ENCODE results near the gene XKR7.

Gene XKR7

DNA sequence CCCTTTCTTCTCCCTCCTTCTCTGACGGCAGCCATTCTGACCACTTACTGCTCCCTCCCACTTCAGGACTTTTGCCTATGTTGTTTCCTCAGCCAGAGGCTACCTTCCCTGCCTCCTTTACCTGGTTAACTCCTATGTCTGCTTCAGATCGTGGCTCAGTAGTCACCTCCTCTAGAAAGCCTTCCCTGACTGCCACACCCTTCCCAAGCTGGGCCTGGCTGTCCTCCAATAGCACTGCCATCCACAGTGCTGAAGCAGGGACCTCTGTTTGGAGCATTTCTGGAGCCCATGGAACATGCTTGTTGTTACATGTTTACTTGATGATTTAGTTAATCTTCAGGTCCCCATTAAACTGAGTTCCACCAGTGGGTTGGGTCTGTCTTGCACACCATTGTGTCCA, 13.8 kb downstream of the XKR7 start:
- DNase-seq = no peak

DNA sequence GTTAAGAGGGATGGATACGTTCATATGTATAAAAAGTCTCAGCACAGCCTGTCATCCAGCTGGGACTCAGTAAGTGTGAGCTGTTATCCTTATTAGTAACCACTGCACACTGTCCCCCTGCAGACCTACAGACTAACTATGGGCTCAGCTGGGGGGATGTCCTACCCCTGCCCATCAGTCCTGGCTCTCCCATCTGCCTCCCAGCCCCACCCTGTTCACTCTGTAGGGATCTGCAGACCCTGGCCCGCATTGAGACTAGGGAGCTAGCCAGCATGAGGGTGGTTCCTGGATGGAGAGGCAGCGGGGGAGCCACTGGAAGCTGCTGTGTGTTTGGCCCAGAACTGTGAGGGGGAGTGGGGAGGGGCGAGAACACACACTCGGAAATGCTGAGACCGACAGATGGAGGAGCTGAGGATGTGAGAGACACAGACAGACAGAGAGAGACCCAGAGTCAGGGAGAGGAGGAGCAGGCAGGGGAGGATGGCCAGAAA, 17.1 kb downstream of the XKR7 start:
- peak; percentile 93 to 94 for DNase-seq

DNA sequence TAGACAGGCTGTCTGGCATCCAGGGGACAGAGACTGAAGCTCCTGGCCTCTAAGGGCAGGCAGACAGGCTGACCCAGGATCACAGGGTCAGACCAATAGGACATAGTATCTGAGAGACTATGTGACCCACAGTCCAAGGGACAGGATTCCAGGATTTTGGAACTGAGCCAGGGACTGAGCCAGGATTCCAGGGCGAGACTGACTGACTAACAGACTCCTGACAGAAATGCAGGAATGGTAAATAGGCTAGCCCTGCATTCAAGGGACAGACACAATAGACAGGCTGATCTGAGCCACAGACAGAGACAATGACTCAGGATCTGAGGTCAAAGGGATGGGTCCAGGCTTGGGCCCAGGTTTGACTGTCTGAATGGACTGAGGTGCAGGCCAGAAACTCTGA, 19.8 kb downstream of the XKR7 start:
- no peak for DNase-seq

DNA sequence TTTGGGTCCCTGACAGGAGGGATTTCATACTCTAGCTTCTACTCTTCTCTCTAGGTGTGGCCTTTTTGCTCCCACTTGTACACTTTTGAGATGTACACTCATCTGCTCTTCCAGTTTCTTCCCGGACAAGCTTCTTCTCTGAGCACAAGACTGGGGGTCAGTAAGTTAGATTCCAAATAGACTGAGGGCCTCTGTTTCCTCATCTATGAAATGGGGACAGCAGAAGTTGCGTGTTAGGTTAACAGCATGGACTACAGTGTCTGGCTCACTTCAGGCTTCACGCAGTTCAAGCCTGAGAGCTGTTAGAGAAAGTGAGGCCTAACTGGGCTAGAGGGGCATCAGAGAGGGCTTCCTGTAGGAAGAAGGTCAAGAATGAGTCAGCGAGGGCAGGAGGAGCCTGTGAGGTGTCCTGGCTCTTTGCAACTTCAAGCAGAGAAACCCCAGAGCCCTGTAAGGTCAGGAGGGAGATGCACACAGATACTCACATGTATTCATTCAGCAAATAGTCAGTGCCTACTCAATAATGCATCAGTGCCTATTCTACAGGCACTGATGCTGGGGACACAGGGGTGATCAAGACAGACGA, 20.6 kb downstream of the XKR7 start:
- no peak for DNase-seq

DNA sequence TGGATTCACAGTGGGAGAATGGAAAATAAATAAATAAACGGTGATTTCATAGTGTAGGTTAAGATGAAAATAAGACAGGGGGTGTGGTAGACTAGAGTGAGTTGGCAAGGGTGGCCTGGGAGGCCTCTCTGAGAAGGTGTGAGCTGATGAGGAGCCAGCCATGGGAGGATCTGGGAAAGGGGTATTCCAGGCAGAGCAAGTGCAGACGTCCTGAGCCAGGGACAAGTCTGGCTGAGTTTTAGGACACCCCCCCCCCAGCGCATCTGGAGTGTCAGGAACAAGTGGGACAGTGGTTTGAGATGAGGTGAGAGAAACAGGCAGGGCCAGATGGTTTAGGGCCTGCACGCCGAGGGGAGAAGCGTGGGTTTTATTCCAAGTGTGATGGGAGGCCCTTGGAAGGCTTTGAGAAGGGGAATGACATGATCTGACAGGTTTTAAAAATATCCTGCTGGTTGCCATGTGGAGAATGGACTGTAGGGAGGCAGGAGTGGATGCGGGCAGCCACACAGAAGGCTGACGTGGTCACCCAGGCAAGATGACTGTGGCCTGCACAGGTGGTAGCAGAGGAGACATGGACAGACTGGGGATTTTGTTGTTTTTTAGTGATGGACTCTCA, 21.2 kb downstream of the XKR7 start:
- peak; percentile 86 to 95 for DNase-seq

DNA sequence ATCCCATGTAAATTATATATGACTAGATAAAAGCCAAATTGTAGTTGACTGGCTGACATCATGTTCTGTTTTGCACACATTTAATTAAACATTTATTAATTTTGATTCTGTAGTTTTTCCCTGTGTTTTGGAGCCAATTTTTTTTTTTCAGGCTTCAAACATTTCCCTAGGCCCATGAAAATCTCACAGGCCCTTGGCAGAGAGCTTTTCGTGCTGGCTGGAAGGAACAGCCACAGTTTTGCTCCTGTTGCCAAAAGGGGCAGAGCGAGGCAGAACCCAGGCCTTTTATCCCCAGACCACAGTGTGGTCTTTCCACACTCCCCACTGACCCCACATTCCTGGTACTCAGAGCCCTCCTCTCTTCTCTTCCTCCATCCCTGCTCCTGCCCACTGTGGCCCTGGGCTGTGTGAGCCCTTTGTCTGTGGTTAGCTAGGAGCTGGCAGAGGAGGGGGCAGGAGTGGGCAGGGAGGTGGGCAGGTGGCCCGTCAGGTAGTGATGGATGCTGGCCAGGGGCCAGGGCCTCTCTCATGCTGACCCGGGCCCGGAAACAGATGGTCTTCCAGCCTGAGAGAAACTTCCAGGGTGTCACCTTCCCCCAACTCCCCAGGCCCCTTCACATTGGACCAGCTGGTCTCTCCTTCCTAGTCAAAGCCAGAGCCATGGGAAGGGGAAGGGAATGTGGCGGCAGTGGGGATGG, 22.8 kb downstream of the XKR7 start:
- peak; percentile 99 for DNase-seq

DNA sequence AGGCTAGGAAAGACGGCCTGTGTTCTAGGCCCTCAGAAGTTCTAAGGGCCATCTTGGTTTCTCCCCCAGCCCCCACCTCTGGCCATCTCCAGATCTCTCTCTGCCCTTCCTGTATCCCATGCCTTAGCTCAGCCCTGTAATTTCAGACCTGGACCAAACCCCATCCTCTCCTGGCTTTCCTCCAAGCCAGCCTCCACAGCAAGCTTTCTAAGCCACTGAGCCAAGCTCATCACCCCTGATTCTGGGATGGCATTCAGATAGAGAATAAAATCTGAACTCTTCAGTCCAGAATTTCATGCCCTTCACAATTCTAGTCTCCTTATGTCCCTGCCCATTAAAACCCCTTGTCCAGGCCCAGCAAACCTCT, 23.4 kb downstream of the XKR7 start:
- DNase-seq = no peak

DNA sequence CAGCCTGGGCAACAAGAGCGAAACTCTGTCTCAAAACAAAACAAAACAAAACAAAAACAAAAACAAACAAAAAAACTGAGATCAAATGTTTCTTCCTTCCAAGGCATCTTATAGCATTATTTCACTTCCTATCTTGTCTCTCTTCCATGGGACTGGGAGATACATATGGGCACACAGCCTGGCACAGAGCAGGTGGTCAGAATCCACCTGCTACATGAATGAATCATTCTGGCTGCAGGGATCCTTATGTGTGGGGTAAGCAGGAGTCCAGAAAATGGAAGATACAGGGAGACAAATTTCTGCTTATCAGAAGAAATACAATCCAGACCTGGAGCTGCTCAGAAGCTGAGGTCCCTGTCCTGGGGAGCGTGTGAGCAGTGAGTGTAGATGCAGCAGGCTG, 24.1 kb downstream of the XKR7 start:
- DNase-seq = no peak

DNA sequence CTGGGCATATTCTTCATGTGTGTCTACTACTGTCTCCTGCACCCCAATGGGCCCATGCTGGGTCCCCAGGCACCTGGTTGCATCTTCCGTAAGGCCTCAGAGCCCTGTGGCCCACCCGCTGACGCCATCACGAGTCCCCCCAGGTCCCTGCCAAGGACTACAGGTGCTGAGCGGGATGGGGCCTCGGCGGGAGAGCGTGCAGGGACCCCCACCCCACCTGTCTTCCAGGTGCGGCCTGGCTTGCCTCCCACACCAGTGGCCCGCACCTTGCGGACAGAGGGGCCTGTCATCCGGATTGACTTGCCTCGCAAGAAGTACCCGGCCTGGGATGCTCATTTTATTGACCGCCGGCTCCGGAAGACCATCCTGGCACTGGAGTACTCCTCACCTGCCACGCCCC, 29.0 kb downstream of the XKR7 start:
- no peak for DNase-seq

DNA sequence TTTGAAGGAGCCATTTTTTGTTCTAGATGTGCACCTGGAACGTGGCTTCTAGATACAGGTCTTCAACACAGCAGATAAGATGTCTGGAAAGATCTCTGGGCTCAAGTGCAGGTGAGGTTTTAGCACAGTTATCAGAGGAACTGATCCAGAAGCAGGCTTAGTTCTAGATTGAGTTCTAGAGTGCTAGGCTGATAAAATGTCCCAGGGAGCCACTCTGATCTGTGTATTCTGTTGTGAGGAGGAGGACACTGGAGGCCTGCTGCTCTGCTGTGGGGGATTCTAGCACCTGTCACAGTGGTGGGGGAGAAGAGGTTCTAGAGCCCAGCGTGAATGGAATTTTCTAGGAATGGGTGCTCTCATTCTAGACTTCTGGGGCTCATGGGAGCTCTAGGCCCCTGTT, 30.3 kb downstream of the XKR7 start:
- DNase-seq = no peak

DNA sequence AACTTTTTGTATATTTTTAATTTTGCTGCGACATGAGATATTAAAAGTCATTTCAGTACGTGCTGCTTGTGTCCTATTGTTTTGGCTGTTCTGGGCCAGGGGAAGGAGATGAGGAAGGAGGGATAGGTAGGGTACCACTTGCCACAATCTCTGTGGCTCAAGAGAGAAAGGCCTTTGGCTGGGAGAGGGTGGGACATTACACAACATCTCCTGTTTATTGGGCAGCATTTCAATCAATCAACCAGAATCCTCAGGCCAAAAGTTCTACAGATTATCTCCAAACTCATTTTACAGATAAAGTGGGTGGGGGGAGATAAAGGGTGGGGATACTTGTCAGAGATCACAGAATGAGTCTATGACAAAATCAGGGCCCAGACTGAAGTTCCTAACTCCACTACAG, 35.4 kb downstream of the XKR7 start:
- no peak for DNase-seq

DNA sequence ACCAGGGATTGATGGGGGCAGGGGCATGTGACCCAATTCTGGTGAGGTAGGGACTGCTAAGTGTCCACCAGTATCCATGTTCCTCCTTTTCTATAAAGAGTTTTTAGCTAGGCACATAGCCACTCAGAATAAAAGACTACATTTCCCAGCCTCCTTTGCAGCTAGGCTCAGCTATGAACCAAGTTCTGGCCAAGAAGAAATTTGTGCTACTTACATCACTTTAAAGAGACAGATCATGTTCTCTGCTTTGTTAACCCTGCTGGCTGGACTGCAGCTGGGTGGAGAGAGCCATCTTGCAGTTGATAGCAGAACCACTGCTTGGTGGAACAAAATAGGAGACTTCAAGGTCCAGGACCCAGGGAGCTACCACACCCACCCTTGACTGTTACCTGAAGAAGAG, 37.0 kb downstream of the XKR7 start:
- peak in 1 of 2 experiments; percentile 29 for DNase-seq

DNA sequence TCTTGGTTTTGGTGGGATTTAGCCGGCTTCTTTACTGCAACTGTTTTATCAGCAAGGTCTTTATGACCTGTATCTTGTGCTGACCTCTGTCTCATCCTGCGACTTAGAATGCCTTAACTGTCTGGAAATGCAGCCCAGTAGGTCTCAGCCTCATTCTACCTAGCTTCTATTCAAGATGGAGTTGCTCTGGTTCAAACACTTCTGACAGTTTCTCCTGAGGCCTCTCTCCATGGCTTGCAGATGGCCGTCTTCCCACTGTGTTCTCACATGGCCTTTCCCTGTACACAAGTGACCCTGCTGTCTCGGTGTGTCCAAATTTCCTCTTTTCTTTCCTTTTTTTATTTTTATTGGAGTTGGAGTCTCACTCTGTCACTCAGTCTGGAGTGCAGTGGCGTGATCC, 38.1 kb downstream of the XKR7 start:
- no peak for DNase-seq

DNA sequence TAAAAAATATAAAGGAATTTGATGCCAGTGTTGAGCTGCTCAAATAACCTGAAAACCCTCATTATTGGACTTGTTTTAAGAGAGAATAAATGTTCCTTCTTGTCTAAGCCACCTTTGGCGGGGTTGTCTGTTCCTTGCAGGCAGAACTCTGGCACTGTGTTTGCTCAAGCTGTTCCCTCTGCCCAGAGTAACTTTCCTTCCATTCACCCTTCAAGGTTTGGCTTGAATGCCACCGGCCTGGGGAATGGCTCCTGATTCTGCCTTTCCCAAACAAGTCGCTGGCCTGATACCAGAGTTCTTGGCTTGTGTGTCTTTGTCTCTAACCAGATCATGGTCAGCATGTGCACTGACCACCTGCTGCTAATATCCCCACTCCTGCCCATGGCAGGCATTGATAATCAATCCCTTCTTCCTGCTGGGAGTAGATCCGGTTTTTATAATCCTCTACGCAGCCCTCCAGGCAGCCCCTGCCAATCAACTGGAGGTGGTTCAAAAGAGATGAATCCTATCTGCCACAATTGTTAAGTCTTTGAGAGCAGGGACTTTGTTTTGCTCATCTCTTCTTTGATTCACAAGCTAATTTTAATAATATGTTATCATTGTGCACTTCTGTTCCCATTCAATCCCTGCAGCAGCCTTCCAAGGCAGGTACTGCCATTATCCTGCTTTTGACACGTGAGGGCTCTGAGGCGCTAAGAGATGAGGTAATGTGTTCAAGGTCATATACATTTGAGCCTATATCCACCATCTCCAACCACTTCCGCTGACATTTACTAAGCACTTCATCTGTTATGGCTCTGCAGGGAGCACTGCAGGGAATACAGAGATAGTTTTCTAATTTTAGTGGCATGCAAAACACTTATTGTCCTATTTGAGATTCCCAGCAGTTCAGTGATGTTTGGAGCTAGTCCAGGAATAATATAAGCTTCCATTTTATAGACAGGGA, 39.2 kb downstream of the XKR7 start:
- DNase-seq = no peak

DNA sequence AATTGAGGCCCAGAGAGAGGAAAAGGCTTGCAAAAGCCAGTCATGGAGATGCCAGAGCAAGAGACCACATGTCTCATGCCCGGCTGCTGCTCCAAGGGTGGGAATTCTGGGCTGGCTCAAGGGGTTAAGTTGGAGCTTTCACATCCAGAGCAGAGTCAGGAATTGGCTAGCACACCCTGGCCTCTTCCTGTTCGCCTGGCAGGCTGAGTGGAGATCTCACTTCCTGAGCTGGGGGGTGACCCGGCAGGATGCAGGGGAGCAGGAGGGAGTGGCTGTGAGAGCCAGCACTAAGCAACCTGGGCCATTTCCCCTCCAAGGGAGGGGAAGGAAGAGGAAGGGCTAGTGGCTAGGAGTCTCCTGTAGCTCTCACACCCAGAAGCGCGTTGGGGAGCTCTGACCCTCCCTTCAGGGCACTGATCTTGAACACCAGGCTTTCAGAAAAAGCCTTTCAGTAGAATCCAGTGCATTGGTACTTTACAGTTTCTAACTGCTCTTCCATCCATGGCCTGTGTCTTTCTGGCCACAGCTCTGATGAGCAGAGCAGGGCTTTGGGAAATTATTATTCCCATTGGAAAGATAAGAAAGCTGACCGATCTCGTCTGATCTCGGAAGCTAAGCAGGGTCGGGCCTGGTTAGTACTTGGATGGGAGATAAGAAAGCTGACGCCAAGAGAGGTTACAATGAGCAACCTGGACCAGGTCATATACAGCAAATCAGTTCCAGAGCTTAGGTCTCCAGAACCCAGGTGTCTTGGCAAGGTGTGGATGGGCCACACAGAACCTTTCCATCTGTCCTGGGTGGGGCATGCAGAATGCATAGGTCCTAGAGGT, 40.1 kb downstream of the XKR7 start:
- no peak for DNase-seq

DNA sequence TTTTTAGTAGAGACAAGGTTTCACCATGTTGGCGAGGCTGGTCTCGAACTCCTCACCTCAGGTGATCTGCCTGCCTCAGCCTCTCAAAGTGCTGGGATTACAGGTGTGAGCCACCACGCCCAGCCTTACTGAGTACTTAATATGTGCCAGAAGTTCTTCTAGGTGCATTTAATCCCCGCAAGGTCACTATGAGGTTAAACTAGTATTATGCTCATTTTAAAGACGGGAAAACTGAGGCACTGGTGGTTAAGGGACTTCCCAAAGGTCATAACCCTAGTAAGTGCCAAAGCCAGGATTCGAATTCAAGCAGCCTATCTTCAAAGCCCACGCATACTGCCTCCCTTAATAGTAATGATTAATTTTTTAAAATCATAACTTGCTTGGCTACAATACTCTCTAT, 41.6 kb downstream of the XKR7 start:
- DNase-seq = no peak

DNA sequence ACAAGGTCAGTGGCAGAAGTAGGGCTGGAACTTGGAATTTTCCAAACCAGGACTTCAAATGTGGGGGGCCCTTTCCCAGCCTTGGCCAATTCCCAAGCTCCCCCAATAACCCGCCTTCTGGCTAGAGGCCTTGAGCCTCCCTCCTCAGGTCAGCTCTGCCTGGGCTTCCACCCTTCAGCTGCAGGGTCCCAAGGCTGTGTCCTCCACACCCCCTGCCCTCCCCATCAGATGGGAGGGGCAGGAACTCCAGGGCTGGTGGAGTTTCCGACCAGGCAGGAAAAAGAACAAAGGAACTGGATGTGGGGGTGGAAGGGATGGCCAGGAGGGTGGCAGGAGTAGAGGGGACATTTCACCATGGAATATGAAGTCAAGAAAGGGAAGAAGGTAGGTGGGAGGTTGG, 42.1 kb downstream of the XKR7 start, which contains the start of gene CCM2L:
Gene CCM2L (plus strand): TSS at position 338 of the 400 bp plus-strand sequence. CDS start 17 bp downstream, at position 355.
- DNase-seq = no peak

DNA sequence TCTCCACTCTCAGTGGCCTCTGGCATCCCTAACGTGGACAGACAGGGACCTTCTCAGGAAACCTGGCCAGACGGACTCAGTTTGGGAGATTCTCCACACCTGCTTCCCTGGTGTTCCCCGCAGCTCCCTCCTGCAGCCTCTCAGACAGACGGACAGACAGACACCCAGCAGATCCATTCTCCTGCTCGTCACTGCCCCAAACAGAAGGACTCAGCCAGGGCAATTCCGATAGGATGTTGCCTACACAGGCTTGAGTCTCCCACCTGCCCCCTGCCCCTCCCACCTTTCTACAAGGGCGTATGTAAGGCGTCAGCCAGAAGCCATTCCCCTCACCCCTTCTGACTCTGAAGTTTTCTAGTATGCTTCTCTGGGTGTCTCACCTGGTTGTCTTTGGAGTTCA, 42.7 kb downstream of the XKR7 start:
- no peak for DNase-seq

DNA sequence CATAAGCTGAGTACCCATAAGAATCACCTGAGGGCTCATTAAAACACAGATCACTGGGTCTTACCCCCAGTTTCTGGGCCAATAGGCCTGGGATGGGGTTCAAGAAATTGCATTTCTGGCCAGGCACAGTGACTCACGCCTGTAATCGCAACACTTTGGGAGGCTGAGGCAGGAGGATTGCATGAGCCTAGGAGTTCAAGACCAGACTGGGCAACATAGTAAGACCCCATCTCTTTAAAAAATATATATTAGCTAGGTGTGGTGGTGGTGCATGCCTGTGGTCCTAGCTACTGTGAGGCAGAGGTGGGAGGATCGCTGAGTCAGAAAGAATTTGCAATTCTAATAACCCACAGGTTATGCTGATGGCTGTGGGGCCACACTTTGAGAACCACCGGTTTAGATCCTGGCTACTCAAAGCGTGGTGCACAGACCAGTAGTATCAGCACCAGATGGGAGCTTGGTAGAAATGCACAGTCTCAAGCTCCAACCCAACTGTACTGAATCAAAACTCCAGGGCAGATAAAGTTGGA, 44.3 kb downstream of the XKR7 start:
- no peak for DNase-seq

DNA sequence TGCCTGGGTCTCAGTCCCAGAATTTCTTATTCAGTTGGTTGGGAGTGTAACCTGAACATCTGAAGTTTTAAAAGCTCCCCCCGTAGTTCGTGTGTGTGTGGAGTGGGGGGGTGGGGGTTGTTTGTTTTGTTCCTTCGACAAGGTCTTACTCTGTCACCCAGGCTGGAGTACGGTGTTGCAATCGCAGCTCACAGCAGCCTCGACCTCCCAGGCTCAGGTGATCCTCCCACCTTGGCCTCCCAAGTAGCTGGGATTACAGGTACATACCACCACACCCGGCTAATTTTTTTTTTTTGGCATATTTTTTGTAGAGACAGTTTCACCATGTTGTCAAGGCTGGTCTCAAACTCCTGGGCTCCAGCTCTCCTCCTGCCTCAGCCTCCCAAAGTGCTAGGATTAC, 45.4 kb downstream of the XKR7 start:
- no peak for DNase-seq

DNA sequence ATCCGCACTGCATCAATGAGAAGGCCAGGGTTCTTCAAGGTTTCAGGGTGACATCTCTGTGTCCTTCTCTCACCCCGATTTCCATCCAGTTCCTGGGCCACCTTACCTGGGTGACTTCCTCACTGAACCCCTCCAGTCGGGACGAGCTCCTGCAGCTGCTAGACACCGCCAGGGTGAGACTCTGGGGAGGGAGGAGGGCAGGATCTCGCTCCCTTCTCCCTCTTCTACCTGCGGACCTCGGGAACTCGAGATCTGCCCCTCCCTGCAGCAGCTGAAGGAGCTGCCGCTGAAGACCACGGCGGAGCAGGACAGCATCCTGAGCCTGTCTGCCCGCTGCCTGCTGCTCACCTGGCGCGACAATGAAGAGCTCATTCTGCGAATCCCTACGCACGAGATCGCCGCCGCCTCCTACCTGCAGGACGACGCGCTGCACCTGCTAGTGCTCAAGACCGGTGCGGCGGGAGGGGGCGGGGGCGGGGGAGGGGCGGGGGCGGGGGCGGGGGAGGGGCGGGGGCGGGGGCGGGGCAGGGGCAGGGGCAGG, 49.8 kb downstream of the XKR7 start:
- DNase-seq = peak; percentile 48 to 81

All from NCI-H524 (cell line).